ENCODE measurements around the gene S100A7A. TPM values are rescaled to one million over a fixed set of nuclear protein-coding genes. Genes with fewer than 3 reads are reported as not detected.

The S100A7A gene
- total and polyA plus RNA-seq, 2 of the 8 experiments (the other 6 are each of a cell fraction or from before 2014, with no cell fraction given) = not detected

GRCh38 chr1:153387001-153387400 is 29.3 kb upstream of the S100A7A start:
- no peak overlapping the region for H2AFZ ChIP-seq (ENCODE audit: low read length)
- no peak overlapping the region for H3K23ac ChIP-seq (ENCODE audit: insufficient read length)
- no peak overlapping the region for H3K14ac ChIP-seq (ENCODE audit: insufficient read length)
- POLR2A ChIA-PET (ENCODE audit: partially characterized antibody) = interaction anchor here (0.7 kb wide), 1 partner anchor 227 kb away, joined by 3 read pairs; no protein-coding TSS in a partner anchor
- H2BK20ac ChIP-seq (ENCODE audit: low read length) = no peak overlapping the region
- no peaks in the 10 kb centered on the region for H3K23me2 ChIP-seq (ENCODE audit: low read depth, low read length)
- DNase-seq (ENCODE audit: low read depth in 1 of 2, low spot score in 2 of 2) = no peak
- no peak overlapping the region for H3K4ac ChIP-seq (replicated peaks; ENCODE audit: insufficient read length, low read depth, low read length)
- H3K36me3 ChIP-seq (ENCODE audit: control insufficient read depth in 2 of 4, insufficient read depth in 4 of 4, low read length in 3 of 4) = no peaks in the 10 kb centered on the region
- no peaks in the 10 kb centered on the region for H3K9me3 ChIP-seq (ENCODE audit: insufficient read depth in 2 of 2, low read depth in 1 of 2, low read length in 1 of 2)
- H3K9ac ChIP-seq (replicated peaks in 1 of 4; ENCODE audit: extremely low read depth in 1 of 4, low read depth in 3 of 4, low read length in 3 of 4) = no peak overlapping the region
- no peak overlapping the region for H3K27ac ChIP-seq (ENCODE audit: low read depth, low read length)
- no peak overlapping the region for H2AK5ac ChIP-seq (ENCODE audit: low read depth, low read length)
- no peak overlapping the region for H2BK5ac ChIP-seq (ENCODE audit: low read depth, low read length)
- peaks cover 0 to 2% (median 0%) of the 10 kb centered on the region in 4 experiments; a peak in 1 of 7 replicates for H3K27me3 ChIP-seq (replicated peaks in 1 of 4; ENCODE audit: control insufficient read depth in 3 of 4, extremely low read depth in 1 of 4, insufficient read depth in 3 of 4, low read length in 3 of 4)
- FAIRE-seq = no peak
- no peak overlapping the region for H2BK120ac ChIP-seq (replicated peaks; ENCODE audit: low read depth, low read length)
- H4K5ac ChIP-seq (ENCODE audit: insufficient read length, low read depth, low read length) = no peak overlapping the region
- H3K18ac ChIP-seq (ENCODE audit: extremely low read depth, low read length) = no peak overlapping the region
- no peaks in the 10 kb centered on the region for H3K4me1 ChIP-seq (replicated peaks in 1 of 4; ENCODE audit: control insufficient read depth in 3 of 4, insufficient read depth in 4 of 4, low read length in 3 of 4)
- no peak overlapping the region for H2BK15ac ChIP-seq (ENCODE audit: low read length)
- H3K79me2 ChIP-seq (ENCODE audit: control insufficient read depth in 1 of 2, insufficient read depth in 2 of 2, low read length in 2 of 2) = no peaks in the 10 kb centered on the region
- H3K4me3 ChIP-seq (ENCODE audit: extremely low read depth in 1 of 4, insufficient read depth in 2 of 4, low read depth in 3 of 4, low read length in 4 of 4) = no peak overlapping the region
- H4K91ac ChIP-seq (replicated peaks; ENCODE audit: insufficient read length, low read length) = no peak overlapping the region
- no peak overlapping the region for H3K4me2 ChIP-seq (ENCODE audit: insufficient read depth in 1 of 2, low read depth in 2 of 2, low read length in 2 of 2)
- H2BK12ac ChIP-seq (ENCODE audit: low read depth, low read length) = no peak overlapping the region
- no peak overlapping the region for H3K56ac ChIP-seq (replicated peaks; ENCODE audit: insufficient read length, low read depth, low read length)
- no peak overlapping the region for H4K8ac ChIP-seq (ENCODE audit: extremely low read depth, insufficient read depth, low read length)
- H4K20me1 ChIP-seq (replicated peaks in 1 of 2; ENCODE audit: control insufficient read depth in 1 of 2, insufficient read depth in 2 of 2, low read length in 2 of 2) = no peaks in the 10 kb centered on the region
- TF ChIP-seq RAD21 (IDR thresholded peaks at IDR 0.05 in 1 of 2, conservative IDR thresholded peaks at IDR 0.05 in 1 of 2; ENCODE audit: low read depth in 2 of 2, low read length in 2 of 2) (no peak), ATF3 (IDR thresholded peaks at IDR 0.05; ENCODE audit: insufficient read depth, low read depth, low read length) (no peak), SUZ12 (IDR thresholded peaks at IDR 0.05; ENCODE audit: low read length) (no peak), PHF8 (conservative IDR thresholded peaks at IDR 0.05; ENCODE audit: low read depth, low read length) (no peak), FOSL1 (IDR thresholded peaks at IDR 0.05; ENCODE audit: insufficient read depth, low read depth, low read length) (no peak), CTBP2 (IDR thresholded peaks at IDR 0.05; ENCODE audit: borderline replicate concordance, insufficient read depth, insufficient read length, low read length) (no peak), SRF (IDR thresholded peaks at IDR 0.05; ENCODE audit: low read depth, low read length) (no peak), EZH2 (IDR thresholded peaks at IDR 0.05; ENCODE audit: low read depth, low read length, severe bottlenecking) (no peak), RXRA (IDR thresholded peaks at IDR 0.05; ENCODE audit: insufficient read depth, low read depth, low read length) (no peak), TAF1 (IDR thresholded peaks at IDR 0.05; ENCODE audit: low read depth, low read length) (no peak)
- no peaks in the 10 kb centered on the region for H3K79me1 ChIP-seq (ENCODE audit: low read depth, low read length)
- 78% methylated on average over 4 of the region's 4 CpGs; no CpG with 5 or more reads in 1 of the 2 experiments for WGBS, 2 experiments (ENCODE audit: extremely low coverage in 1 of 2, insufficient coverage in 1 of 2, insufficient read length in 1 of 2, insufficient replicate concordance in 2 of 2, low coverage in 1 of 2, low lambda C conversion rate in 2 of 2, missing lambda C conversion rate in 1 of 2)
- CTCF ChIA-PET (ENCODE audit: partially characterized antibody) = interaction anchor here (0.8 to 2.3 kb wide), 6 partner anchors 13 to 116 kb away, joined by 3 to 10 read pairs (median 4); no protein-coding TSS in a partner anchor
